ENCODE measurements around the gene LRRC7. TPM values are rescaled to one million over a fixed set of nuclear protein-coding genes. Genes with fewer than 3 reads are reported as not detected.

Gene LRRC7
- total RNA-seq, 5 donors from 2014 or later (not counting 1 experiment from before 2014, with no cell fraction given) = 0.13 to 4.0 (median 0.54) TPM

DNA sequence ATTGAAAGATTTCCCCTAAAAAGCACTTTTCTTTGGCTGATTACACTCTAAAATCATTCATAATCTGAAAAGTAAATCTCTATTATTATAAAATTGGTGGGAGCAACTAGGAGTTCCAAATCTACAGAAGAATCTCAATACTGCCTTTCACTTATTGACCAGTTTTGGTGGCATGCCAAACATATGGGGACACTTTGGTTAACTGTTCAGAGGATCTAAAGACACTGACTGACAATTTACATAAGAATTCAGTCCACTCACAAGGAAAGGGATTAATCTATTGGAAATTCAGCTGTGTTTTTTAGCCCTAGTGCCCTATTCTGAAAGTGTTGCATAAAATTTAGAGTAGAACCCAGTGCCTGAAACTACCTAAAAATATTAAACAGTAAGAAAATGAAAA lies 524.1 kb downstream of the LRRC7 start:
- no peak for DNase-seq
- Histone ChIP-seq H3K9me3 (no peaks in the 10 kb centered on the region), H3K4me1 (ENCODE audit: control insufficient read depth in 1 of 2, extremely low read depth in 1 of 2, insufficient read depth in 2 of 2, low read length in 2 of 2) (no peaks in the 10 kb centered on the region), H3K27me3 (replicated peaks in 1 of 2; ENCODE audit: control insufficient read depth in 2 of 2, extremely low read depth in 1 of 2, insufficient read depth in 2 of 2, low read length in 1 of 2) (no peaks in the 10 kb centered on the region), H3K4me3 (ENCODE audit: control insufficient read depth in 1 of 2, extremely low read depth in 1 of 2, low read length in 1 of 2) (no peak overlapping the region), H3K36me3 (ENCODE audit: control insufficient read depth in 2 of 2, extremely low read depth in 1 of 2, insufficient read depth in 1 of 2, low read length in 1 of 2) (no peaks in the 10 kb centered on the region), H3K27ac (ENCODE audit: low read length) (no peak overlapping the region)
- Mint-ChIP-seq H3K36me3 (no peaks in the 10 kb centered on the region), H3K9me3 (no peaks in the 10 kb centered on the region), H3K27ac (no peak overlapping the region), H3K4me1 (no peaks in the 10 kb centered on the region), H3K27me3 (peaks cover 4 to 11% of the 10 kb centered on the region in 2 donors), H3K4me3 (no peak overlapping the region)
- CTCF ChIA-PET = no interaction called here
- POLR2A ChIA-PET = no interaction called here
- no peak for ATAC-seq (replicated peaks in 1 of 4)

GRCh38 chr1:70092526-70092925 lies 524.8 kb downstream of the LRRC7 start:
- no peak for ATAC-seq (replicated peaks in 1 of 4)
- H3K27me3 ChIP-seq (replicated peaks in 1 of 2; ENCODE audit: control insufficient read depth in 2 of 2, extremely low read depth in 1 of 2, insufficient read depth in 2 of 2, low read length in 1 of 2) = no peaks in the 10 kb centered on the region
- CTCF ChIA-PET = no interaction called here
- DNase-seq = no peak
- POLR2A ChIA-PET = no interaction called here
- H3K9me3 ChIP-seq = no peaks in the 10 kb centered on the region
- no peak overlapping the region for H3K4me3 ChIP-seq (ENCODE audit: control insufficient read depth in 1 of 2, extremely low read depth in 1 of 2, low read length in 1 of 2)
- H3K27ac Mint-ChIP-seq = no peak overlapping the region
- H3K36me3 Mint-ChIP-seq = no peaks in the 10 kb centered on the region
- H3K4me3 Mint-ChIP-seq = no peak overlapping the region
- H3K4me1 Mint-ChIP-seq = no peaks in the 10 kb centered on the region
- peaks cover 4 to 11% of the 10 kb centered on the region in 2 donors for H3K27me3 Mint-ChIP-seq
- no peaks in the 10 kb centered on the region for H3K9me3 Mint-ChIP-seq
- 20% methylated on average over 1 of the region's 3 CpGs for WGBS (ENCODE audit: insufficient coverage)
- H3K36me3 ChIP-seq (ENCODE audit: control insufficient read depth in 2 of 2, extremely low read depth in 1 of 2, insufficient read depth in 1 of 2, low read length in 1 of 2) = no peaks in the 10 kb centered on the region
- no peak overlapping the region for H3K27ac ChIP-seq (ENCODE audit: low read length)
- no peaks in the 10 kb centered on the region for H3K4me1 ChIP-seq (ENCODE audit: control insufficient read depth in 1 of 2, extremely low read depth in 1 of 2, insufficient read depth in 2 of 2, low read length in 2 of 2)

DNA sequence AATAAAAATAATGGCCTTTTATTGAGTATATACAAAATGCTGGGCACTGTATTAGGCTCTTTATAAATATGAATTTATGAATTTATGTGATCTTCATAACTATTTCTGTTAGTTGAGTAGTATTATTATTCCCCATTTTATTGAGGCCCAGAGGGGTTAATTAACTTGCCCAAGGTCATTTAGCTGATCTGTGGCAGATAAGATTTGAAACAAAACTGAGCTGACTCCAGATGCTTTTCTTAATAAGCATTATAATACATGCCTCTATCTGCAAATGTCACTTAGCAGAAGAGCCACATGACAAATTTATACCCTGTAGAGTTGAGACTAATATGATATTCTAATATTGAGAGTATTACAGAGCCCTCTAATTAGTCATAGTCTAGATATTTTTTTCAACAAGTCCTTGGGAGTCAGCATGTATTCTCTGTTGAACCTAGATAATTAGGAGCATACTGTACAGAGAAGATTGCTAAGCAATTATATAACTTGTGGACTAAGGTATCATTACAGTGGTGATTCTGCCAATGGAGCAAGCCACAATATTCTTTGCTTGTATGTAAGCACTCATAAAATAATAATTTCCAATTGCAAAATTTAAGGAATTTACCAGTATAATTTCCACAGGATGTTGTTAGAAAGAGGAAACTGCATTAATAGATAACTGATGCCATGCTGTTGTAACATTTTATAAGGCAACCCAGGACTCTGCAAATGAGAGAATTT lies 525.7 kb downstream of the LRRC7 start:
- ChIA-PET POLR2A (no interaction called here), CTCF (no interaction called here)
- H3K36me3 Mint-ChIP-seq = no peaks in the 10 kb centered on the region
- ATAC-seq (replicated peaks in 1 of 4) (no peak), DNase-seq (no peak)
- Histone ChIP-seq H3K27ac (ENCODE audit: low read length) (no peak overlapping the region), H3K36me3 (ENCODE audit: control insufficient read depth in 2 of 2, extremely low read depth in 1 of 2, insufficient read depth in 1 of 2, low read length in 1 of 2) (no peaks in the 10 kb centered on the region), H3K4me1 (ENCODE audit: control insufficient read depth in 1 of 2, extremely low read depth in 1 of 2, insufficient read depth in 2 of 2, low read length in 2 of 2) (no peaks in the 10 kb centered on the region), H3K9me3 (no peaks in the 10 kb centered on the region), H3K4me3 (ENCODE audit: control insufficient read depth in 1 of 2, extremely low read depth in 1 of 2, low read length in 1 of 2) (no peak overlapping the region), H3K27me3 (replicated peaks in 1 of 2; ENCODE audit: control insufficient read depth in 2 of 2, extremely low read depth in 1 of 2, insufficient read depth in 2 of 2, low read length in 1 of 2) (no peaks in the 10 kb centered on the region)
- no peaks in the 10 kb centered on the region for H3K4me1 Mint-ChIP-seq
- H3K9me3 Mint-ChIP-seq = no peaks in the 10 kb centered on the region
- H3K27me3 Mint-ChIP-seq = peaks cover 4 to 11% of the 10 kb centered on the region in 2 donors
- no peak overlapping the region for H3K27ac Mint-ChIP-seq
- no peak overlapping the region for H3K4me3 Mint-ChIP-seq

GRCh38 chr1:70101231-70101630 lies 533.5 kb downstream of the LRRC7 start:
- WGBS (ENCODE audit: insufficient coverage) = no CpG with 5 or more reads among the region's 2 CpGs
- ChIA-PET POLR2A (no interaction called here), CTCF (no interaction called here)
- ATAC-seq (replicated peaks in 1 of 4) (no peak), DNase-seq (no peak)
- Mint-ChIP-seq H3K9me3 (no peaks in the 10 kb centered on the region), H3K27ac (no peak overlapping the region), H3K36me3 (no peaks in the 10 kb centered on the region), H3K4me1 (no peaks in the 10 kb centered on the region), H3K4me3 (no peak overlapping the region), H3K27me3 (peaks cover 0 to 3% of the 10 kb centered on the region in 2 donors)
- Histone ChIP-seq H3K4me3 (ENCODE audit: control insufficient read depth in 1 of 2, extremely low read depth in 1 of 2, low read length in 1 of 2) (no peak overlapping the region), H3K9me3 (no peaks in the 10 kb centered on the region), H3K27me3 (replicated peaks in 1 of 2; ENCODE audit: control insufficient read depth in 2 of 2, extremely low read depth in 1 of 2, insufficient read depth in 2 of 2, low read length in 1 of 2) (no peaks in the 10 kb centered on the region), H3K27ac (ENCODE audit: low read length) (no peak overlapping the region), H3K4me1 (ENCODE audit: control insufficient read depth in 1 of 2, extremely low read depth in 1 of 2, insufficient read depth in 2 of 2, low read length in 2 of 2) (no peaks in the 10 kb centered on the region), H3K36me3 (ENCODE audit: control insufficient read depth in 2 of 2, extremely low read depth in 1 of 2, insufficient read depth in 1 of 2, low read length in 1 of 2) (no peaks in the 10 kb centered on the region)

DNA sequence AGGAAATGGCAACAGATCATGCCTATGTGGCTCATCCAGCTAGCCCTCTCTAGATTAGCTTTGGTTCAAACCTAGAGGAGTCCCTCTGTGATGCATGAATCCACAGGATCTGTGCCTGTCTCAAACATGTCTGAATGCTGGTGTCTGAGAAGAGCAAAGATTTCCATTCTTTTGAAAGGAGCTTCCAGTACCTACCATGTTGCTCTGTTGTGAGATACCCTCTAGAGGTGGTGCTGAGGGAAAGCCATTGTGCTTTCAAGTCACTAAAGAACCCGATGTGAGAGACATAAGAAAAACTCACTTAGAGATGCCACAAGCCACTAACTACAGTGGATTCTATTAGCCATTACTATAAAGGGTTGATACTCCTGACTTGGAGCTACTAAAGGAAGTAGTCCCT lies 534.1 kb downstream of the LRRC7 start:
- no peaks in the 10 kb centered on the region for H3K36me3 Mint-ChIP-seq
- H3K27me3 ChIP-seq (replicated peaks in 1 of 2; ENCODE audit: control insufficient read depth in 2 of 2, extremely low read depth in 1 of 2, insufficient read depth in 2 of 2, low read length in 1 of 2) = no peaks in the 10 kb centered on the region
- H3K4me3 Mint-ChIP-seq = no peak overlapping the region
- ChIA-PET POLR2A (no interaction called here), CTCF (interaction anchor here in 1 of 2 donors (0.6 kb wide), 1 partner anchor 156 kb away, joined by 3 read pairs; no protein-coding TSS in a partner anchor)
- H3K27ac ChIP-seq (ENCODE audit: low read length) = no peak overlapping the region
- no CpG with 5 or more reads among the region's 1 CpG for WGBS (ENCODE audit: insufficient coverage)
- H3K36me3 ChIP-seq (ENCODE audit: control insufficient read depth in 2 of 2, extremely low read depth in 1 of 2, insufficient read depth in 1 of 2, low read length in 1 of 2) = no peaks in the 10 kb centered on the region
- H3K9me3 ChIP-seq = no peaks in the 10 kb centered on the region
- no peaks in the 10 kb centered on the region for H3K9me3 Mint-ChIP-seq
- no peak overlapping the region for H3K4me3 ChIP-seq (ENCODE audit: control insufficient read depth in 1 of 2, extremely low read depth in 1 of 2, low read length in 1 of 2)
- H3K4me1 ChIP-seq (ENCODE audit: control insufficient read depth in 1 of 2, extremely low read depth in 1 of 2, insufficient read depth in 2 of 2, low read length in 2 of 2) = no peaks in the 10 kb centered on the region
- no peak overlapping the region for H3K27ac Mint-ChIP-seq
- ATAC-seq (replicated peaks in 1 of 4) = no peak
- no peaks in the 10 kb centered on the region for H3K4me1 Mint-ChIP-seq
- no peaks in the 10 kb centered on the region for H3K27me3 Mint-ChIP-seq
- DNase-seq = no peak

DNA sequence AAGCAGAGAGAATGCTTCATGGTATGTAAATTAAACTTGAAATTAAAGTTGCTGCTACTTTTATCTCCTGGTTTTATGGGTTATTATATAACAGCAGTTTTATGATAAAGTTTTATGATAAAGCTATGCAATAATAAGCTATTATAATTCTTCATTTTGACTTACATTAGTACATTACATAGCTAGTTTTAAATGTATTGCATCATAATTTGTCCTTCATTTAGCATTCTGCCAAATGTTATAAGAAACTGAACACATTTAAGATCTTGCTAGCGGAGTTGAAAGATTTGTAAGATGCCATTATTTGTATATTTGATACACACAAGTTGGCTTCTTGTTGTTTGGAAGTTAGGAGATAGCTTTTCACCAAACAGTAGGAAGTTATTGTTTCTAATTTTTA lies 536.0 kb downstream of the LRRC7 start:
- H3K27me3 Mint-ChIP-seq = no peaks in the 10 kb centered on the region
- H3K27ac Mint-ChIP-seq = no peak overlapping the region
- no peaks in the 10 kb centered on the region for H3K36me3 Mint-ChIP-seq
- H3K4me1 Mint-ChIP-seq = no peaks in the 10 kb centered on the region
- Histone ChIP-seq H3K4me1 (ENCODE audit: control insufficient read depth in 1 of 2, extremely low read depth in 1 of 2, insufficient read depth in 2 of 2, low read length in 2 of 2) (no peaks in the 10 kb centered on the region), H3K36me3 (ENCODE audit: control insufficient read depth in 2 of 2, extremely low read depth in 1 of 2, insufficient read depth in 1 of 2, low read length in 1 of 2) (no peaks in the 10 kb centered on the region), H3K27ac (ENCODE audit: low read length) (no peak overlapping the region), H3K4me3 (ENCODE audit: control insufficient read depth in 1 of 2, extremely low read depth in 1 of 2, low read length in 1 of 2) (no peak overlapping the region), H3K27me3 (replicated peaks in 1 of 2; ENCODE audit: control insufficient read depth in 2 of 2, extremely low read depth in 1 of 2, insufficient read depth in 2 of 2, low read length in 1 of 2) (no peaks in the 10 kb centered on the region), H3K9me3 (no peaks in the 10 kb centered on the region)
- DNase-seq = no peak
- ChIA-PET CTCF (no interaction called here), POLR2A (no interaction called here)
- no peak for ATAC-seq (replicated peaks in 1 of 4)
- no CpG with 5 or more reads among the region's 1 CpG for WGBS (ENCODE audit: insufficient coverage)
- H3K4me3 Mint-ChIP-seq = no peak overlapping the region
- no peaks in the 10 kb centered on the region for H3K9me3 Mint-ChIP-seq

- POLR2A ChIA-PET = no interaction called here
- DNase-seq = no peak
- ATAC-seq (replicated peaks in 1 of 4) = no peak
- Mint-ChIP-seq H3K4me1 (no peaks in the 10 kb centered on the region), H3K27me3 (peaks cover 9 to 11% of the 10 kb centered on the region in 2 donors), H3K9me3 (no peaks in the 10 kb centered on the region), H3K36me3 (no peaks in the 10 kb centered on the region), H3K27ac (no peak overlapping the region), H3K4me3 (no peak overlapping the region)
- 90% methylated on average over 4 of the region's 5 CpGs for WGBS (ENCODE audit: insufficient coverage)
- CTCF ChIA-PET = no interaction called here
- Histone ChIP-seq H3K36me3 (ENCODE audit: control insufficient read depth in 2 of 2, extremely low read depth in 1 of 2, insufficient read depth in 1 of 2, low read length in 1 of 2) (no peaks in the 10 kb centered on the region), H3K9me3 (no peaks in the 10 kb centered on the region), H3K4me1 (ENCODE audit: control insufficient read depth in 1 of 2, extremely low read depth in 1 of 2, insufficient read depth in 2 of 2, low read length in 2 of 2) (no peaks in the 10 kb centered on the region), H3K4me3 (ENCODE audit: control insufficient read depth in 1 of 2, extremely low read depth in 1 of 2, low read length in 1 of 2) (no peak overlapping the region), H3K27ac (ENCODE audit: low read length) (no peak overlapping the region), H3K27me3 (replicated peaks in 1 of 2; ENCODE audit: control insufficient read depth in 2 of 2, extremely low read depth in 1 of 2, insufficient read depth in 2 of 2, low read length in 1 of 2) (peaks cover 0 to 3% of the 10 kb centered on the region in 2 experiments)
Measured at GRCh38 chr1:70109241-70109640, 541.5 kb downstream of the LRRC7 start.

All from T-cell (primary cell).